IPS-18c (cell line): ENCODE data around the gene DPP6.

ENCODE experiments used
- H3K4me3 ChIP-seq: 2 replicates; pipeline ENCODE4 v1.7.0; 2013; ENCODE audit warnings: low read depth, mild to moderate bottlenecking, low read length, moderate library complexity; ENCODE audit not compliant: insufficient read depth
- H3K9me3 ChIP-seq: one replicate; pipeline ENCODE4 v1.6.1; 2013; ENCODE audit warnings: mild to moderate bottlenecking, low read length, moderate library complexity; ENCODE audit not compliant: control insufficient read depth, insufficient read depth

The DPP6 gene

GRCh38 chr7:154183482-154183881, 131.3 kb downstream of the DPP6 start:
- Histone ChIP-seq H3K4me3 (no peak overlapping the region), H3K9me3 (no peaks in the 10 kb centered on the region)

- Histone ChIP-seq H3K4me3 (no peak overlapping the region; the same call in 1 of the 2 replicates), H3K9me3 (no peaks in the 10 kb centered on the region)
Measured at GRCh38 chr7:154183946-154184345, 131.7 kb downstream of the DPP6 start.

DNA sequence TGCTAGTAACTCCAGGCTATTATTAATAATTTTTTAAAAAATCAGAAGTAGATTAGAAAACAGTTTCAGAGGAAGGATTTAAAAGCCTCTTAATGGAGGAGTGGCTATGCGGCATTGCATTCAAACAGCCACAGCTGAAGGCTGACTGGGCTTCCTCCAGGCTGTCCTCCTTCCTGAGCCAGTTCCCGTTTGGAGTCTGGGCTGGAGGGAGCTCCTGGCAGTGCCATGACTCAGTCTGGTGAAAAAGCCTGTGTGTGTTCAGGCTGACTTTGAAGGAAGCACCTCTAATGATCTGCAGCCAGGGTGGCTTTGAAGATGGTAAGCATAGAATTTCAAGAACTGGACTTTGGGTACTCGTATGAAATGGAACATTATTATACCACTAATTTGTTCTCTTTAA, 134.6 kb downstream of the DPP6 start:
- H3K4me3 ChIP-seq, result no peak overlapping the region
- H3K9me3 ChIP-seq, result no peaks in the 10 kb centered on the region

GRCh38 chr7:154188330-154188729, 136.1 kb downstream of the DPP6 start:
- Histone ChIP-seq H3K4me3 (no peak overlapping the region), H3K9me3 (no peaks in the 10 kb centered on the region)

GRCh38 chr7:154195266-154195665, 143.1 kb downstream of the DPP6 start:
- Histone ChIP-seq H3K9me3 (no peaks in the 10 kb centered on the region), H3K4me3 (no peak overlapping the region)

- H3K4me3 ChIP-seq, result no peak overlapping the region
- no peaks in the 10 kb centered on the region for H3K9me3 ChIP-seq
Measured at GRCh38 chr7:154198481-154198880, 146.3 kb downstream of the DPP6 start.

GRCh38 chr7:154200241-154200640, 148.0 kb downstream of the DPP6 start:
- Histone ChIP-seq H3K4me3 (no peak overlapping the region), H3K9me3 (no peaks in the 10 kb centered on the region)

DNA sequence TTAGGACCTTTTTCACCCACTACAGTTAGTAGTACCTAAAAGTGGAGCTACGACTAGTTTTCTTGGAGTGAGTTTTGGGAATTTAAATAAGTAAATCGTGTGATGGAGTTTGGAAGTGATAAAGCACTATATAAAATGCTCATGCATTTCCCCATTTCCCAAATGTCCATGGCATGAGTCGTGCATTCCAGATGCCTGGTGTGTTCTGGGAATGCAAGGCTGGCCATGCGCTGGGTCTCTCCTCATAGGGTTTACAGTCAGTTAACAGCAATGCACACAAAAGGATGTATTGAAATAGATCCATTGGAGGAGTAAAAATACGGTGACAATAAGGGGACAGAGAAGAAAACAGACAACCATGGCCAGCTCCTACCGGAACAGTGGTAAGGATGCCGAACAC, 149.8 kb downstream of the DPP6 start:
- H3K9me3 ChIP-seq, result no peaks in the 10 kb centered on the region
- no peak overlapping the region for H3K4me3 ChIP-seq

- Histone ChIP-seq H3K4me3 (no peak overlapping the region), H3K9me3 (no peaks in the 10 kb centered on the region)
Measured at GRCh38 chr7:154204046-154204445, 151.8 kb downstream of the DPP6 start.

- peaks cover 2% of the 10 kb centered on the region for H3K9me3 ChIP-seq
- H3K4me3 ChIP-seq, result no peak overlapping the region
Measured at GRCh38 chr7:154212861-154213260, 160.7 kb downstream of the DPP6 start.

GRCh38 chr7:154217688-154218340, 165.6 kb downstream of the DPP6 start:
- peaks cover 2% of the 10 kb centered on the region for H3K9me3 ChIP-seq
- no peak overlapping the region for H3K4me3 ChIP-seq

- no peak overlapping the region for H3K4me3 ChIP-seq
- no peaks in the 10 kb centered on the region for H3K9me3 ChIP-seq
Measured at GRCh38 chr7:154231732-154232131, 179.5 kb downstream of the DPP6 start.

DNA sequence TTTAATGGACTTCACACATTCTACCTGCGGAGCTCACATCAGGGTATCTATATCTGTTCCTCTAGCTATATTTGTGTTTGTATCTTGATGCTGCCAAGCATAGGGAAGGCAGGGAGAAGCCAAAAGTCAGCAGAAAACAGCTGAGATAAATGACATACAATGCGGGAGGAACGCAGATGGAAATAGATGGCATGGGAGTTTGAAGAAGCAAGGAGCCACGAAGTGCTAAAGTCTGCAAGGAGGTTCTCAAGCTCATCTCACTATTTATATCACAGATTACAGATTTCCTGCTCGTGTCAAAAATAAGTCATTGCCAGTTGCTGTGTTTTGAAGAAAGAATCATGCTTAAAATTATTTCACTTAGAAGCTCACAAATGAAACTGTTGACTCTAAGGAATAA, 180.5 kb downstream of the DPP6 start:
- no peaks in the 10 kb centered on the region for H3K9me3 ChIP-seq
- H3K4me3 ChIP-seq, result no peak overlapping the region

DNA sequence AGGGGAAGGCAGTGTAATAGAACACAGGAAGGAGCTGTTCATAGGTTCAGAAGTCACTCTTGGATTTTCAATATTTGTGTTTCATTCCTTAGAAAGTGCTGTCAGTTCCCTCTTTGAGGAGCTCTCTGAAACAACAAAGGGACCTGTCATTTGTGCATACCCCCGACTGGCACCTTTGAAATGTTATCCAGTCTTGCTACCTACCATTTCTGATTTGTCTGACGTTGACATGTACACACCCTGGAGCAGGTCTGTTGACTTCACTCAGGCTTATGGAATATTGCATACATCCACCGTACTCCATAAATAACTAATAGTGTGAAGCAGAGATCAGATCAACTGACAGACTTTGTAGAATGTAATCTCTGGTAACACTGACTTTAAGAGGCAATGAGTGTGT, 189.8 kb downstream of the DPP6 start:
- no peak overlapping the region for H3K4me3 ChIP-seq
- no peaks in the 10 kb centered on the region for H3K9me3 ChIP-seq

- Histone ChIP-seq H3K4me3 (no peak overlapping the region), H3K9me3 (no peaks in the 10 kb centered on the region)
Measured at GRCh38 chr7:154242709-154243108, 190.5 kb downstream of the DPP6 start.

DNA sequence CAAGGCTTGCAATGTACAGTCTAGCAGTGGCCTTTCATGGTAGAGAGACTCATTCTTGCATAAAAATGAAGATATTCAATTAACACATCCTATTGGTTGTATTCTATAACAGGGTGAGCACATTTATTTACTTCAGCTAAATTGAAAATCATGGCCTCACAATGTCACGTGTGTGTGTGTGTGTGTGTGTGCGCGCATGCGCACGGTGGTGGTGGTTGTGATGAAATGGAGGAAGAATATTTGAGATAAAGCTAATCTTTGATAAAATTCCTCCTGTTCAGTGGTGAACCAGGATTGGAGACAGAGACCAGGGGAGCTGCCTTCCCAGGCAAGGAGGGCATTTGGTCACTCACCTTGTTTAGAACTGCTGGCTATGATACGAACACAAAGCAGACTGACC, 199.8 kb downstream of the DPP6 start:
- Histone ChIP-seq H3K9me3 (no peaks in the 10 kb centered on the region), H3K4me3 (no peak overlapping the region)

DNA sequence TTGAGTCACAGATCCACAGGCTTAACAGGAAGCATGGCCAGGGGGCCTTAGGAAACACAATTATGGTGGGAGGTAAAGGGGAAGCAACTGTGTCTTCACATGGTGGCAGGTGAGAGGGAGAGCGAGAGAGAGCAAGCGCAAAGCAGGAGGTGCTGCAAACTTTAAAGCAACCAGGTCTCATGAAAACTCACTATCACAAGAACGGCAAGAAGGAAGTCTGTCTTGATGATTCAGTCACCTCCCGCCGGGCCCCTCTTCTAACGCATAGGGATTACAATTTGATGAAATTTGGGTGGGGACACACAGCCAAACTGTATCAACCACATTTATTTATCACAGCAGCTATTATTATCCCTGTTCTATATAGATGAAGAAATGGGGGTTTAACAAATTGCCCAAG, 201.6 kb downstream of the DPP6 start:
- H3K4me3 ChIP-seq, result no peak overlapping the region
- H3K9me3 ChIP-seq, result no peaks in the 10 kb centered on the region

DNA sequence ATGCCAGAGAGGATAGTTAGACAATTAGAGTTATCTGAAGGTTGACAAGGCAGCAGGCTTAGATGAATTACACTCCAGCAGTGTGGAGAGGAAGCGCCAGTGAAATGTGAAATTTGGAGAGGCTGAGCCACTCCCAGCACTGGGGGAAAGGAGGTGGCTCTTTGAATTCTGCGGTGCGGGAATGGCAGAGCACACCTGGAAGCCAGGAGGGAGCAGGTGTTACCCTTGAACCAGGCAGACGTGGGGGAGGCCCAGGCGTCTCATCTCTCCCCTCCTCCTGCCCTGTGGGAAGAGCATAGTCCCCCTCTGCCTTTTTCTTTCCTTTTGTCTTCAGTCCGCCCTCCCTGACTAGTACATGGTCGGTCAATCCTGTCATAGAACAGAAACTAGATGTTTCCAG, 203.1 kb downstream of the DPP6 start:
- H3K4me3 ChIP-seq, result no peak overlapping the region
- no peaks in the 10 kb centered on the region for H3K9me3 ChIP-seq

GRCh38 chr7:154256150-154256549, 204.0 kb downstream of the DPP6 start:
- Histone ChIP-seq H3K4me3 (no peak overlapping the region), H3K9me3 (no peaks in the 10 kb centered on the region)
